ENCODE measurements around the gene TNFSF12. TPM values are rescaled to one million over a fixed set of nuclear protein-coding genes. Genes with fewer than 3 reads are reported as not detected.
A peak's percentile ranks its signal among the peaks of the same experiment; 100 is the strongest.

The TNFSF12 gene
- total RNA-seq, 1 experiment from 2014 or later = 5.9 TPM

DNA sequence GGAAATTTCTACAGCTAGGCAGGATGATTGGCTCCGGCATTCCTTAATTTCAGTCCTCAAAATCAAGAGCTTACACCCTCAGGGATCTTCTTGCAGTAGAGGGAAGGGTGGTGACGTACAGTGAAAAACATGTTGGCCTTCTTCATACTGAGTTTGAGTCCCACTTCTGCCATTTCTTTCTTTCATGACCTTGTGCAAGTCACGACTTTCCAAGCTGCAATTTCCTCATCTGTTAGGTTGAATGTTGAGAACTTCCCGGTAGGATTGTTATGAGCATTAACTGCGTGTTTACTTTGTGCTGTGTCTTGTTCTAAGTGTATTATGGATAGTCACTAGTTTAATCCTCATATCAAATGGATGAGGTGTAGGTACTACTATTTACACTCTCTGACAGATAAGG is 20.7 kb downstream of the TNFSF12 start:
- Histone ChIP-seq H3K4me1 (replicated peaks) (peaks cover 6% of the 10 kb centered on the region), H3K27me3 (replicated peaks) (no peaks in the 10 kb centered on the region), H3K4me3 (no peak overlapping the region), H3K9me3 (replicated peaks) (no peaks in the 10 kb centered on the region), H3K27ac (no peak overlapping the region), H3K36me3 (peaks cover 78% of the 10 kb centered on the region)
- DNase-seq (ENCODE audit: low read depth in 1 of 2, low spot score in 2 of 2) = no peak

DNA sequence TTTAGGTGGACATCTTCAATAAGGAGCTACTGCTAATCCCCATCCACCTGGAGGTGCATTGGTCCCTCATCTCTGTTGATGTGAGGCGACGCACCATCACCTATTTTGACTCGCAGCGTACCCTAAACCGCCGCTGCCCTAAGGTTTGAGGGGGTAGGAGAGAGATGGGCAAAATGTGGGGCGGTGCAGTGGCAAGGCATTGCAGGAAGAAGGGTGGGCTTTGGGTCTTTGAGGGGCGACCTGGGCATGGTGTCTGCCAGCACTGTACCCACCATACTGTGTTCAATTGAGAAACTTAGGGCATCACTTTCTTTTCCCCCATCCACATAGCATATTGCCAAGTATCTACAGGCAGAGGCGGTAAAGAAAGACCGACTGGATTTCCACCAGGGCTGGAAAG is 21.5 kb downstream of the TNFSF12 start:
- H3K27ac ChIP-seq = no peak overlapping the region

DNA sequence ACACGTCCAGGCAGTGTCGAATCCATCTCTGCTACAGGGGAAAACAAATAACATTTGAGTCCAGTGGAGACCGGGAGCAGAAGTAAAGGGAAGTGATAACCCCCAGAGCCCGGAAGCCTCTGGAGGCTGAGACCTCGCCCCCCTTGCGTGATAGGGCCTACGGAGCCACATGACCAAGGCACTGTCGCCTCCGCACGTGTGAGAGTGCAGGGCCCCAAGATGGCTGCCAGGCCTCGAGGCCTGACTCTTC is 23.4 kb downstream of the TNFSF12 start:
- peak overlapping the region; percentile 12 for H3K27ac ChIP-seq
- H3K4me1 ChIP-seq (replicated peaks) = peaks cover 18% of the 10 kb centered on the region
- peaks cover 84% of the 10 kb centered on the region for H3K36me3 ChIP-seq
- H3K9me3 ChIP-seq (replicated peaks) = no peaks in the 10 kb centered on the region
- DNase-seq (ENCODE audit: low read depth in 1 of 2, low spot score in 2 of 2) = peak in 1 of 2 experiments; percentile 98
- H3K4me3 ChIP-seq = peak overlapping the region; percentile 75
- H3K27me3 ChIP-seq (replicated peaks) = no peaks in the 10 kb centered on the region

More for the DNA sequence above, 21.5 kb downstream of the TNFSF12 start:
- Histone ChIP-seq H3K4me3 (no peak overlapping the region), H3K9me3 (replicated peaks) (no peaks in the 10 kb centered on the region), H3K4me1 (replicated peaks) (peaks cover 14% of the 10 kb centered on the region), H3K27me3 (replicated peaks) (no peaks in the 10 kb centered on the region), H3K36me3 (peaks cover 78% of the 10 kb centered on the region)
- no peak for DNase-seq (ENCODE audit: low read depth in 1 of 2, low spot score in 2 of 2)

DNA sequence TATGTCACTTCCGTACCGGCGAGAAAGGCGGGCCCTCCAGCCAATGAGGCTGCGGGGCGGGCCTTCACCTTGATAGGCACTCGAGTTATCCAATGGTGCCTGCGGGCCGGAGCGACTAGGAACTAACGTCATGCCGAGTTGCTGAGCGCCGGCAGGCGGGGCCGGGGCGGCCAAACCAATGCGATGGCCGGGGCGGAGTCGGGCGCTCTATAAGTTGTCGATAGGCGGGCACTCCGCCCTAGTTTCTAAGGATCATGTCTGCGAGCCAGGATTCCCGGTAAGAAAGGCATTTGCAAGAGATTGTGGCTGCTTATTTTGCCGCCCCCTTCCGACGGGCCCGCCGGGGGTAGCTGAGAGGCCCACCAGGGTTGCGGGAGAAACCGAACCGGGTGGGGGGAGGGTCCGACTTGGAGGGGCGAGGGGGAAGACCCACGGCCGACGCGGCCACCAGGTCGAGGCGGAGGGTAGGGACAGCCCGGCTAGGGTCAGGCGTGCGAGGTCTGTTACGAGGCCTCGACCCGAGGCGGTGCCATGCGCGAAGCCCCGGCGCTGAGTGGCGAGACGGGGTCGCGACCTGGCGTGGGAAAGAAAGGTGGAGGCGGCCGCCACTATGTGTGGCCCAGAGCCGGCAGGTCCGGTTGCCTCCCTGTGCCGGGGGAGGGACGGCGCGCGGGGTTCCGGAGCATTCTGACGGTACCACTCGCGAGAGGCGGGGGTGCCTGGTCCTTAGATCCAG is 23.9 kb downstream of the TNFSF12 start:
- H3K4me3 ChIP-seq = peak overlapping the region; percentile 75
- H3K27me3 ChIP-seq (replicated peaks) = no peaks in the 10 kb centered on the region
- H3K9me3 ChIP-seq (replicated peaks) = no peaks in the 10 kb centered on the region
- DNase-seq (ENCODE audit: low read depth in 1 of 2, low spot score in 2 of 2) = peak in 1 of 2 experiments; percentile 99
- H3K27ac ChIP-seq = peak overlapping the region; percentile 83
- H3K4me1 ChIP-seq (replicated peaks) = peaks cover 18% of the 10 kb centered on the region
- H3K36me3 ChIP-seq = peaks cover 84% of the 10 kb centered on the region

DNA sequence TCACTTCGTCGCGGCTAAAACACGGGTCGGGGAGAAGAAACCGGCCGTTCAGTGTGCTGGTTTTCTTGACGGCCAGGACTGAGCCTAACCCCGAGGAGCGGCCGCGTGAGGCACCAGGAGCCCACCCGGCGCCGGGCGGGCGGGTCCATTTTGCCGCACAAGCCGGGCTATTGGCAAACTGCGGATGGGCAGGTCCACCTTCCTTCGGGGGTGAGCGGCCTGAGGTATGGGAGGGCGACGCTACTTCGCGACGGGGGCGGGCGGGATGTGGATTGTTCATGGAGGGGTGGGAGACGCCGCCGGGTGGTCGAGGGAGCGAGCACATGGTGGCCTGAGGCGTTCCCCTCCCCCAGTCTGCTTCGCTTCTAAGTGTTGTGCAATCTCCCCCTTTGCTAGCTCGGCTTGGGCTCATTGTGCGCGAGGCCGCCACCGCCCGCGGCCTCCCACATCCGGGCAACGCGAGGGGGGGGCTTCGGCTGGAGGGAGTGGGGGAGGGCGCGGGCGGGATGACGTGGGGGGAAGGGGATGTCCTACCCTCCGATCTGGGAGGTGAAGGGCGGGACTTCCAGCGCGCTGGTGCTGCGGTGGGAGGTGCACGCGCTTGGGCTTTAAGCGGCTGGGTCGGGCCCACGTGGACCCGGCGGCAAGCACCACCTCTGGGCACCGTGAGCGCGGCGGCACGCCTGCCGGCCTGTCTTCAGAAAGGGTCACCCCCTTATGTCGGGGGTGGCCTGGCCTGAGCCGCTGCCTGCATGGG is 24.6 kb downstream of the TNFSF12 start:
- H3K4me3 ChIP-seq = peak overlapping the region; percentile 75
- peak overlapping the region; percentile 83 for H3K27ac ChIP-seq
- H3K9me3 ChIP-seq (replicated peaks) = no peaks in the 10 kb centered on the region
- H3K36me3 ChIP-seq = peaks cover 87% of the 10 kb centered on the region
- peaks cover 18% of the 10 kb centered on the region for H3K4me1 ChIP-seq (replicated peaks)
- no peaks in the 10 kb centered on the region for H3K27me3 ChIP-seq (replicated peaks)
- peak; percentile 73 to 91 for DNase-seq (ENCODE audit: low read depth in 1 of 2, low spot score in 2 of 2)

DNA sequence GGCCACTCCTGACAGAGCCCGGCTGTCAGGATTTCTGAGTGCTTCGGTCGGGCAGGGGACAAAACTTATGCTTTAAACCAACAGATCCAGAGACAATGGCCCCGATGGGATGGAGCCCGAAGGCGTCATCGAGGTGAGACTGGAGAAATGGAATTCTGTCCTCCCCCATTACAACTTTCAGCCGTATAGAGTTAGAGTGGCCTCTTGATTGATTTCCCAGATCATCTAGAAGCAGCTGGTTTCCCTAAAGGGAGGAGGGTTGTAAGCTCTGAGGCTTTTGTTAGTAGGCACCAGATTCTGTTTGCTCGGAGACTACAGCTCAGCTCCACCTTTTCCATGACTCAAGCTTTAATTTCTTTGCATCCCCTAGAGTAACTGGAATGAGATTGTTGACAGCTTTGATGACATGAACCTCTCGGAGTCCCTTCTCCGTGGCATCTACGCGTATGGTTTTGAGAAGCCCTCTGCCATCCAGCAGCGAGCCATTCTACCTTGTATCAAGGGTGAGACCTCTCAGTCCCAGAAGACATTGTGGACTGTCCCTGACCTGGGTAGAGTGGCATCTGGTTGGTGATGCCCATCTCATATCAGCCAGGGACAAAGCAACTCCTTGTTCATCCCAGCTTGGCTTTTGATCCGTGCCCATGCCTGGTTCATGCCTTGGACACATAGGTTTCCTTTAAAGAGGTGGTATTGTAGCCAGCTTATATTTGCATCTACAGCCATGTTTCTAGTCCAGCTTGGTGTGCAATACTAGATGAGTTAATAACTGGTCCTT is 25.5 kb downstream of the TNFSF12 start:
- Histone ChIP-seq H3K9me3 (replicated peaks) (no peaks in the 10 kb centered on the region), H3K4me1 (replicated peaks) (peaks cover 24% of the 10 kb centered on the region), H3K4me3 (peak overlapping the region; percentile 75), H3K27me3 (replicated peaks) (no peaks in the 10 kb centered on the region), H3K27ac (no peak overlapping the region), H3K36me3 (peaks cover 91% of the 10 kb centered on the region)
- no peak for DNase-seq (ENCODE audit: low read depth in 1 of 2, low spot score in 2 of 2)

DNA sequence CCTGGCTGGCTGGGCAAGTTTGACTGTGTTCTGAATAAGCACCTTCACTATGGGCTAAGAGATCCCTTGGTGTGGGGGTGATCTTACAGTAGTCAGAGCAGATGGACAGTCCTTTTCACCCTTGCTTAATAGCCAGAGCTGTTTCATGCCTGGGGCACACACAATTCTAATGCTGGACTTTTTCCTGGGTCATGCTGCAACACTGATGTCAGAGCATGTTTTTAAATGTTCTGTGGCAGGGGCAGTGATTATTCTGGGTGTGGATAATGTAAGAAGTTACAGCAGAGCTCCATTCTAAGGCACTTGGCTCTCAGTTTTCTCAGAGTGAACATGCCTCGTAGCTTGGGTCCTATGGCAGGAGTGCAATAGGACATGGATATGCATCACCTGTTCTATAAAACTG is 26.6 kb downstream of the TNFSF12 start:
- no peak overlapping the region for H3K27ac ChIP-seq
- no peaks in the 10 kb centered on the region for H3K27me3 ChIP-seq (replicated peaks)
- DNase-seq (ENCODE audit: low read depth in 1 of 2, low spot score in 2 of 2) = no peak
- peaks cover 92% of the 10 kb centered on the region for H3K36me3 ChIP-seq
- H3K9me3 ChIP-seq (replicated peaks) = no peaks in the 10 kb centered on the region
- no peak overlapping the region for H3K4me3 ChIP-seq
- peaks cover 31% of the 10 kb centered on the region for H3K4me1 ChIP-seq (replicated peaks)

DNA sequence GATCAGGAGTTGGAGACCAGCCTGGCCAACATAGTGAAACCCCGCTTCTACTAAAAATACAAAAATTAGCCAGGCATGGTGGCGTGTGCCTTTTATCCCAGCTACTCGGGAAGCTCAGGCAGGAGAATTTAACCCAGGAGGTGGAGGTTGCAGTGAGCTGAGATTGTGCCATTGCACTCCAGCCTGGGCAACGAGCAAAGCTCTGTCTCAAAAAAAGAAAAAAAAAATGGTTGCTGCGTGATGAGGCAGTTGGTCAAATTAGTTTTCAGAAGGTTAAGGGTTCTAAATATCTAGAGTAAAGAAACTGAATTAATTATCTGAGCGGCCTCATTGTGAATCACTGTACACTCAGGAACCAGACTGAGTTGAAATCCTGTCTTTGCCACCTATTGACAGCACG is 27.1 kb downstream of the TNFSF12 start:
- H3K27me3 ChIP-seq (replicated peaks) = no peaks in the 10 kb centered on the region
- peaks cover 92% of the 10 kb centered on the region for H3K36me3 ChIP-seq
- no peak overlapping the region for H3K4me3 ChIP-seq
- peaks cover 31% of the 10 kb centered on the region for H3K4me1 ChIP-seq (replicated peaks)
- H3K27ac ChIP-seq = no peak overlapping the region
- DNase-seq (ENCODE audit: low read depth in 1 of 2, low spot score in 2 of 2) = no peak
- no peaks in the 10 kb centered on the region for H3K9me3 ChIP-seq (replicated peaks)

DNA sequence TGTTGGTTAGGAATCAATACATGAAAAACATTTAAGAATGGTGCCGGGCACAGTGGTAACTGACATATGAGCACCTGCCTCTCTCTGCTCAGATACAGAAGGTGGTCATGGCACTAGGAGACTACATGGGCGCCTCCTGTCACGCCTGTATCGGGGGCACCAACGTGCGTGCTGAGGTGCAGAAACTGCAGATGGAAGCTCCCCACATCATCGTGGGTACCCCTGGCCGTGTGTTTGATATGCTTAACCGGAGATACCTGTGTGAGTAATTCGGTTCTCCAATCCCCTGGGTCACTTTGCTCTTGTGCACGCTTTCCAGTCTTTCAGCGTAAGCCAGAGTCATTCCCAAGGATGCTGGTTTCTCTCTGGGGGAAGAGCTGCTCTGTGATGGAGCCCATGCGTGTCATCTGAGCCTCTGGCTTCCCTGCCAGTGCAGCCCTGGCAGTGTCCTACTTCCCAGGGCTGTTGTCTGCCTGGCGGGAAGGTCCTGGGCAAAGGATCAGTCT is 27.6 kb downstream of the TNFSF12 start:
- no peak for DNase-seq (ENCODE audit: low read depth in 1 of 2, low spot score in 2 of 2)
- no peak overlapping the region for H3K4me3 ChIP-seq
- H3K27ac ChIP-seq = no peak overlapping the region
- H3K27me3 ChIP-seq (replicated peaks) = no peaks in the 10 kb centered on the region
- no peaks in the 10 kb centered on the region for H3K9me3 ChIP-seq (replicated peaks)
- H3K36me3 ChIP-seq = peaks cover 87% of the 10 kb centered on the region
- H3K4me1 ChIP-seq (replicated peaks) = peaks cover 31% of the 10 kb centered on the region

DNA sequence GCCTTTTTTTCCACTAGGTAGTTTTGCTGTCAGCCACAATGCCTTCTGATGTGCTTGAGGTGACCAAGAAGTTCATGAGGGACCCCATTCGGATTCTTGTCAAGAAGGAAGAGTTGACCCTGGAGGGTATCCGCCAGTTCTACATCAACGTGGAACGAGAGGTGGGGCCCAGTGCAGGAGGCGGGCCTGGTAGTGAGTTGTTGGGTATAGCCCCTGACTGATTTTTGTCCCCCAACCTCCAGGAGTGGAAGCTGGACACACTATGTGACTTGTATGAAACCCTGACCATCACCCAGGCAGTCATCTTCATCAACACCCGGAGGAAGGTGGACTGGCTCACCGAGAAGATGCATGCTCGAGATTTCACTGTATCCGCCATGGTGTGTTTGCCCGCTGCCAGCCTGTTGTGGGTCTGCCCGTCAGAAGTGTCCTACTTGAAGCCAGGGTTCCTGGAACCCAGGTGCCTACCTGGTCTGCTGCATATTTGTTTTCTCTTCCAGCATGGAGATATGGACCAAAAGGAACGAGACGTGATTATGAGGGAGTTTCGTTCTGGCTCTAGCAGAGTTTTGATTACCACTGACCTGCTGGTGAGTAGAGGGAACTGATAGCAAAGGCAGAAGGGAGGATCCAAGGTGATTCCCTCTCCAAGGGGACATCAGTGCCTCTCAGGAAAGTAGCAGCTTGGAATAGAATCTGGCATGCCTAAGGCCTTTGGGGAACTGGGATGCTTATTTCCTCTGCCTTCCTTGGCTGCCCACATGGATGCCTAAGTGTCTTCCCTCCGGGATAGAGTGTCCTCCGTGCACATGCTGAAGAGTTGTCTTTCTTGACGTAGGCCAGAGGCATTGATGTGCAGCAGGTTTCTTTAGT is 28.7 kb downstream of the TNFSF12 start:
- DNase-seq (ENCODE audit: low read depth in 1 of 2, low spot score in 2 of 2) = no peak
- Histone ChIP-seq H3K4me3 (no peak overlapping the region), H3K4me1 (replicated peaks) (peaks cover 29% of the 10 kb centered on the region), H3K36me3 (peaks cover 89% of the 10 kb centered on the region), H3K27me3 (replicated peaks) (no peaks in the 10 kb centered on the region), H3K27ac (no peak overlapping the region), H3K9me3 (replicated peaks) (no peaks in the 10 kb centered on the region)

DNA sequence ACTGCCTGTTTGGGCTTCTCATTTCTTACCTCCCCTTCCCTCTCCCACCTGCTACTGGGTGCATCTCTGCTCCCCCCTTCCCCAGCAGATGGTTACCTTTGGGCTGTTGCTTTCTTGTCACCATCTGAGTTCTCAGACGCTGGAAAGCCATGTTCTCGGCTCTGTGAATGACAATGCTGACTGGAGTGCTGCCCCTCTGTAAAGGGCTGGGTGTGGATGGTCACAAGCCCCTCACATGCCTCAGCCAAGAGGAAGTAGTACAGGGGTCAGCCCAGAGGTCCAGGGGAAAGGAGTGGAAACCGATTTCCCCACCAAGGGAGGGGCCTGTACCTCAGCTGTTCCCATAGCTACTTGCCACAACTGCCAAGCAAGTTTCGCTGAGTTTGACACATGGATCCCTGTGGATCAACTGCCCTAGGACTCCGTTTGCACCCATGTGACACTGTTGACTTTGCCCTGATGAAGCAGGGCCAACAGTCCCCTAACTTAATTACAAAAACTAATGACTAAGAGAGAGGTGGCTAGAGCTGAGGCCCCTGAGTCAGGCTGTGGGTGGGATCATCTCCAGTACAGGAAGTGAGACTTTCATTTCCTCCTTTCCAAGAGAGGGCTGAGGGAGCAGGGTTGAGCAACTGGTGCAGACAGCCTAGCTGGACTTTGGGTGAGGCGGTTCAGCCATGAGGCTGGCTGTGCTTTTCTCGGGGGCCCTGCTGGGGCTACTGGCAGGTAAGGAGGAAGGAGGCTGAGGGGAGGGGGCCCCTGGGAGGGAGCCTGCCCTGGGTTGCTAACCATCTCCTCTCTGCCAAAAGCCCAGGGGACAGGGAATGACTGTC is 30.4 kb downstream of the TNFSF12 start, which contains the start of gene CD68:
CD68 (plus strand) TSS at position 638 of the 833 bp plus-strand sequence; CDS start at position 678, 40 bp downstream.
- Histone ChIP-seq H3K36me3 (peaks cover 80% of the 10 kb centered on the region), H3K4me3 (no peak within 1 kb of the TSS)

DNA sequence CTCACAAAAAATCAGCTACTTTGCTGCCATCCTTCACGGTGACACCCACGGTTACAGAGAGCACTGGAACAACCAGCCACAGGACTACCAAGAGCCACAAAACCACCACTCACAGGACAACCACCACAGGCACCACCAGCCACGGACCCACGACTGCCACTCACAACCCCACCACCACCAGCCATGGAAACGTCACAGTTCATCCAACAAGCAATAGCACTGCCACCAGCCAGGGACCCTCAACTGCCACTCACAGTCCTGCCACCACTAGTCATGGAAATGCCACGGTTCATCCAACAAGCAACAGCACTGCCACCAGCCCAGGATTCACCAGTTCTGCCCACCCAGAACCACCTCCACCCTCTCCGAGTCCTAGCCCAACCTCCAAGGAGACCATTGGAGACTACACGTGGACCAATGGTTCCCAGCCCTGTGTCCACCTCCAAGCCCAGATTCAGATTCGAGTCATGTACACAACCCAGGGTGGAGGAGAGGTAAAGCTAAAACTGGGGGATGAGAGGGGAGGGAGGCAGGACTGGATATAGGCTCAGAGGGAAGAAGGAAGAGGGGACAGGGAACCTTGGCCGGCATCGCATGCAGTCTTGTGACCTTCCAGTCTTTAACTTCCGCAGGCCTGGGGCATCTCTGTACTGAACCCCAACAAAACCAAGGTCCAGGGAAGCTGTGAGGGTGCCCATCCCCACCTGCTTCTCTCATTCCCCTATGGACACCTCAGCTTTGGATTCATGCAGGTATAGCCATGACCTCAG is 31.2 kb downstream of the TNFSF12 start:
- Histone ChIP-seq H3K9me3 (replicated peaks) (no peaks in the 10 kb centered on the region), H3K27ac (peak overlapping the region; percentile 18), H3K4me3 (no peak overlapping the region), H3K36me3 (peaks cover 72% of the 10 kb centered on the region), H3K27me3 (replicated peaks) (no peaks in the 10 kb centered on the region), H3K4me1 (replicated peaks) (peaks cover 38% of the 10 kb centered on the region)
- no peak for DNase-seq (ENCODE audit: low read depth in 1 of 2, low spot score in 2 of 2)

More for the DNA sequence above, 30.4 kb downstream of the TNFSF12 start, which contains the start of gene CD68:
- Histone ChIP-seq H3K27me3 (replicated peaks) (no peaks in the 10 kb centered on the region), H3K27ac (peak within 1 kb of the TSS; percentile 18), H3K4me1 (replicated peaks) (peaks cover 38% of the 10 kb centered on the region), H3K9me3 (replicated peaks) (no peaks in the 10 kb centered on the region)
- peak; percentile 73 to 75 for DNase-seq (ENCODE audit: low read depth in 1 of 2, low spot score in 2 of 2)
